Glomerular visceral epithelial cell (primary cell): ENCODE results near the gene RNU1-4.
"Not testable (repeated sequence)": the region's sequence is repeated elsewhere in the genome, so short reads cannot be mapped to it uniquely, and the experiment has no call there.

Experiments
- DNase-seq: peaks from one replicate; pipeline ENCODE4 v3.0.0-alpha.2; 2016; ENCODE audit errors: extremely low spot score

RNU1-4 gene

GRCh38 chr1:16770139-16770759 lies 29.9 kb downstream of the RNU1-4 start:
- peak; percentile 97 for DNase-seq

- not testable (repeated sequence) for DNase-seq
Measured at GRCh38 chr1:16770896-16771446, 30.7 kb downstream of the RNU1-4 start.

- peak; percentile 88 for DNase-seq
Measured at GRCh38 chr1:16772275-16773204, 32.2 kb downstream of the RNU1-4 start.

- DNase-seq, result not testable (repeated sequence)
Measured at GRCh38 chr1:16773205-16773596, 32.9 kb downstream of the RNU1-4 start.

- not testable (repeated sequence) for DNase-seq
Measured at GRCh38 chr1:16773723-16774122, 33.4 kb downstream of the RNU1-4 start.

GRCh38 chr1:16774773-16775172 lies 34.5 kb downstream of the RNU1-4 start:
- not testable (repeated sequence) for DNase-seq

- not testable (repeated sequence) for DNase-seq
Measured at GRCh38 chr1:16775290-16775689, 35.0 kb downstream of the RNU1-4 start.

GRCh38 chr1:16776248-16776647 lies 35.9 kb downstream of the RNU1-4 start:
- DNase-seq, result not testable (repeated sequence)

- not testable (repeated sequence) for DNase-seq
Measured at GRCh38 chr1:16776835-16777234, 36.5 kb downstream of the RNU1-4 start.

- not testable (repeated sequence) for DNase-seq
Measured at GRCh38 chr1:16777821-16778220, 37.5 kb downstream of the RNU1-4 start.

- DNase-seq, result not testable (repeated sequence)
Measured at GRCh38 chr1:16779525-16779924, 39.2 kb downstream of the RNU1-4 start.

- DNase-seq, result not testable (repeated sequence)
Measured at GRCh38 chr1:16781033-16781432, 40.7 kb downstream of the RNU1-4 start.

GRCh38 chr1:16781625-16782024 lies 41.3 kb downstream of the RNU1-4 start:
- not testable (repeated sequence) for DNase-seq

GRCh38 chr1:16784955-16785354 lies 44.6 kb downstream of the RNU1-4 start:
- not testable (repeated sequence) for DNase-seq

- DNase-seq, result not testable (repeated sequence)
Measured at GRCh38 chr1:16786362-16786761, 46.0 kb downstream of the RNU1-4 start.

- DNase-seq, result not testable (repeated sequence)
Measured at GRCh38 chr1:16787175-16787574, 46.9 kb downstream of the RNU1-4 start.

- DNase-seq, result not testable (repeated sequence)
Measured at GRCh38 chr1:16787711-16788110, 47.4 kb downstream of the RNU1-4 start.
